GF-D8 (cell line): Measurements from ENCODE around the gene SUCLG2.

Source experiments
- DNase-seq: peaks from one replicate; lab custom pipeline; 2025; lab: John Stamatoyannopoulos, UW

The SUCLG2 gene

DNA sequence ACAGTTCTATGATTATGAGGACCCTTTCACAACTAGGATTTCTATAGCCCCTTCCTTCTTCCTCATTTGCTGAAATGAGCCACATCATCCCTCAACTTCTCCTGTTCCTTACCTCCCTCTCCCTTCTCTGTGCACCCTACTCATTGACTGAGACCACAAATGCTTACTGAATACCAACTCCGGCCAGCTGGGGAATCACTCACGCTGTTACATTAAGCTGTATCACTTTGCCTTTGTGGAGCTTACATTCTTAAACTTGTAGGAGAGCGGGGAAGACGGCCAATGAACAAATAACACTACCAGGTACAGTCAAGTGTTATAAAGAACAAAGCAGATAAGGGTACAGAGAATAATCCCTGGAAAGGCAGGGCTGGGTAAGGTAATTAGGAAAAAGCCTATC, 5.7 kb downstream of the SUCLG2 start:
- DNase-seq: no peak

- no peak for DNase-seq
Observed at GRCh38 chr3:67648229-67648628, 6.2 kb downstream of the SUCLG2 start.

- DNase-seq: no peak
Observed at GRCh38 chr3:67647390-67647878, 7.0 kb downstream of the SUCLG2 start.

DNA sequence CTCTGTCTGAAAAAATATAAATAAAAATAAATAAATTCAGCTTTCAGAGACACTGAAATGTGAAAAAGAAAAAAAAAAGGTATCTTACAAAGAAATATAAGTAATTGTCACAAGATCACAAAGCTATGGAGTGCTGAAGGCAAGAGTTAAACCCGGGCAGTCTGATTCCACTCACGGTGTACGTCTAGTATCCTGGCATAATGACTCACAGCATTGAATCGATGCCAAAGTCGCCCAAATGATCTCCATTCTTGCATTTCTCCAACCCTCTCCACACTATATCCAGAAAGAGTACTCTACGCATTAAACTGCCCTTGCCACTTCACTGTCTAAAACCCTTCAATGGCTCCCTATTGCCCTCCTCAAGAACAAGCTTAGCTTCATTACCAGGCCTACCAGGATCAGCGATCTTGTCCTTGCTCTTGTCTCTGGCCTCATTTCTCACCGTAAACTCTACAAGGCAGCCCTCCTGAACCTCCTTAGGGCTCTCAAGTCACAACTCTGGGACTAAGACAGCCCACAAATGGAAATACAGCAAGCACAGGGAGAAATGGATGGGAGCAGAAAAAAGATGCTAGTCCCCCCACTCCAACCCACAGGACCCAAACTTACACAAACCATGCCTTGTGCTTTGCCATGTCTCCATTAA, 7.7 kb downstream of the SUCLG2 start:
- no peak for DNase-seq

GRCh38 chr3:67644827-67645226, 9.6 kb downstream of the SUCLG2 start:
- DNase-seq: no peak

DNA sequence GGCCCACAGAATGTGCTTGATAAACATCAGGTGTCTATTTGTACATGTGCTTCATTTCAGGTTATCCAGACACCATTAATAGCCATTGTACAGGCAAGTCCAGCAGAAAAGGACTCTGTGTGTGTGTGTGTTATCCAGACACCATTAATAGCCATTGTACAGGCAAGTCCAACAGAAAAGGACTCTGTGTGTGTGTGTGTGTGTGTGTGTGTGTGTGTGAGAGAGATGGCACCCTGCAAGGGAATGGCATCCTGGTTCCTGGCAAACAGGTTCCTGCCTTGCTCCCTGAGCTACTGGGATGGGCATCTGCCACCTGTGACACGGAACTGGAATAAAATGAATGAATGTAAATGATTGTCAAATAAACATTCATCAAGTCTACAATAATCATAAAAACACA, 11.7 kb downstream of the SUCLG2 start:
- no peak for DNase-seq

- no peak for DNase-seq
Observed at GRCh38 chr3:67642190-67642589, 12.2 kb downstream of the SUCLG2 start.

DNA sequence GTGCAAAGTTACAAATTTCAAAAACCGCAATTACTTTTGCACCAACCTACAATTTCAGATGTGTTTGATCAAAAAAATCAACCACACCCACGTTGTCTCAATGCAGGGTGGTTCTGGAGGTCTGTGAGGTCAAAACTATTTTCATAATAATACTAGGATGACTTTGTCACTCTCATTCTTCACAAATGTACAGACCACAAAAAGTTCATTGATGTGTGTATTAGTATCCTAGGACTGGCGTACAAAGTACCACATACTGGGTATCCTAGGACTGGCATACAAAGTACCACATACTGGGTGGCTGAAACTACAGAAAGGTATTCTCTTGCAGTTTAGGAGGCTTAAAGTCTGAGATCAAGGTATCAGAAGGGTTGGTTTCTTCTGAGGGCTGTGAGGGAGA, 13.0 kb downstream of the SUCLG2 start:
- DNase-seq: no peak

- no peak for DNase-seq
Observed at GRCh38 chr3:67640023-67640660, 14.3 kb downstream of the SUCLG2 start.

DNA sequence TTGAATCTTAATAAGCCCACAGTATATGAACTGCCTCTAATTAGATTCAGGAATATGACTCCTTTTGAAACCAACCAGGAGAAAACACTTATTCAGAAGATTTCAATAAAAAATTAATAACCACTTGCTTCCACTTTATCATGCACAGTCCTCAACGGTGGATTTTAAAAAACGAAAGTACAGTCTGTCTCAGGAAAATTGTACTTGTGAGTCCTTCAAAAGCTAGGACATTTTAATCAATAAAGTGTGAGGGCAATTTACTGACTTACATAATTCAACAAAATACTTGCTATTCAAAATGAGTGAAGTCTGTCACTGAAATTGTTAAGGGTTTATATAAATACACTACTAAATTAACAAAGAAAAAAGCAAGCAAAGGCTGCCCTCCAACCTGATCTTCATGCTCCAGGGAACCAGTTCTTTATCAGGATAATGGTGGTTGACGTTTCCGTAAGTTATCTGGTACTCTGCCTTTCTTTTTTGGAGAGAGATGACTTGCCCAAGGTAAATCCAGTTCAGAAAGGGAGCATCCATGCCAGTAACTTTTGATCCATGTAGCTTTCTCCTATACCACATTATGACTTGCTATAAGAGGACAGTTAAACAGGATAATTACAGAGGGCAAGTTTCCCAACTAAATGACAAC, 17.0 kb downstream of the SUCLG2 start:
- DNase-seq: no peak

DNA sequence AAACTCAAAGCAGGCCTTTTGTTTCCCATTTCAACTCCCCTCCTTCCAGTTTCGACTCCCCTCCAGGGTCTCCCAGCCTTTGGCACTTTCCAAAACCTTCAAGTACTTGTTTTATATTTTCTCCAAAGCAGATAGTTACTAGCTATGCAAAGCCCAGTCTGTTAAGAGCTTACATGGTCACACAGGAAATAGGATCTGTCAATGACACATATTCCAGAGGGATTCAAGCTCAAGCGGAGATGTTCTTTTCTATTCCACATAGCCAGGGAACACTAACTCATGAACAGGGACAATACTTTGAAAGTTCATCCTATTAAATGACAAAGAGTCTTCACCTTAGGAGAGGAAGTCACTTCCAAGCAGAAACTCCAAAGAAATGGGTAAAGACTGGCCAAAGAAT, 18.6 kb downstream of the SUCLG2 start:
- no peak for DNase-seq

GRCh38 chr3:67635257-67635656, 19.2 kb downstream of the SUCLG2 start:
- no peak for DNase-seq

DNA sequence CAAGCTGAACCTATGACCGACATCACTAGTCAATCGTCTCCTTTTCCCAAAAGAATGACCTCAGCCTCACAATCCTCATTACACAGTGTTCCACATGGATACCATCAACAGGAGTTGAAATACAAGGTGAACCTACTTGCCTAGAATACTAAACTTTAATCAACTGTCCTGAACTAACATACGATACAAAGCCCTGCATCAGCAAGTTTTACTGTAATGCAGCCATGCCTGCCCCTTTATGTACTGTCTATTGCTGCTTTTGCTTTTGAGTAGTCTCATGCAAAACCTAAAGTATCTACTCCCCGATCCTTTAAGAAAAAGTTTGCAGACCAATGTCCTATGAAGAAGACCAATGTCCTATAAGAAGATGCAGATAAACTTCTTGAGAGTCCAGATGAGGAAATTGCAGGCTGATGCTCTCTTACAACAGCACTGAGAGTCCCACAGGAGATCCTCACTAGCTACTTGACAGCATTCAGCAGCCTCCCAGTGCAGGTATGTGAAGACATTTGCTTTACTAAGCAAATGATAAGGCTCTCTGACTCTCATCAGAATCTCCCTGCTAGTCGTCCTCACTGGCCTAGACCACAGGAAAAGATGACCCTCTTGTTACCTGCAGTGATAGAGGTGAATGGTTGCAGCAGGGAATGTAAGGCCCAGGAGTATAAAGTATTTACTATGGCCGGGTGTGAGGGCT, 23.6 kb downstream of the SUCLG2 start:
- DNase-seq: no peak

- DNase-seq: no peak
Observed at GRCh38 chr3:67624687-67625086, 29.7 kb downstream of the SUCLG2 start.

DNA sequence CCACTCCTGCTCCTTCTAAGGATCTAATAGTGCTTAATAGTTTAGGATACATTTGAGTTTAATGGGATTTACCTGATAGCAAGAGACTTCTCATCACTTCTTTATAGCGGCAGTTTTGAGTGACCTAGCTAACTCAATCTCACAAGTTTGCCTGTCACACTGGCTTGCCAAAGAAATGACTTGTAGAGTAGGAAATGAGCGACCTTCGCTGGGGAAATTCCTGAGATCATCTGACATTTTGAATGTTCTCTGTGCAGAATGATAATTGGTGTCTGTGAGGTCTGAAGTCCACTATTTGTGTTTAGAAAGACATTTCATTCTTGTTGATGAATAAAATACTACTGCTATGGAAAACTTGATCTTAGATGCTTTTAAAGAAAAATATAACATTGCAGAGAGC, 30.3 kb downstream of the SUCLG2 start:
- DNase-seq: no peak

DNA sequence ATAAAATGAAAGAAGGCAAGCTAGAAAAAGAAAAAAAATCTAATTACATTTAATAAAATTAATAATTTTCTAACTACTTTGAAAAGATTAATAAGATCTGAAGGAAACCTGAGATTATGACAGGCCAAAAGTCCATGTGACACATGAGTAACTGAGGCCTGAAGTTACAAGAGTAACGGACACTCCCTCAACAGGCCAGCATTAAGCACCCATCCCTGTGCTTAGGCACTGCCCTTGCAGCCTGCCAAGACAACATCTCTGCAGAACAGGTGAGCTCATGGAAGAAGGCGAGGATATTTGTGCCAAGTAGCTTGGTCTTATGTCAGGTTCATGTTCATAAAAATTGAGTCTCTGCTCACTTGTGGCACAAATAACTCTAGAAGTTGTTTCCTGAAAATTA, 31.8 kb downstream of the SUCLG2 start:
- DNase-seq: no peak

- DNase-seq: no peak
Observed at GRCh38 chr3:67620869-67621268, 33.5 kb downstream of the SUCLG2 start.

GRCh38 chr3:67619991-67620390, 34.4 kb downstream of the SUCLG2 start:
- no peak for DNase-seq

GRCh38 chr3:67617518-67617917, 36.9 kb downstream of the SUCLG2 start:
- no peak for DNase-seq

- DNase-seq: no peak
Observed at GRCh38 chr3:67616046-67616445, 38.4 kb downstream of the SUCLG2 start.

DNA sequence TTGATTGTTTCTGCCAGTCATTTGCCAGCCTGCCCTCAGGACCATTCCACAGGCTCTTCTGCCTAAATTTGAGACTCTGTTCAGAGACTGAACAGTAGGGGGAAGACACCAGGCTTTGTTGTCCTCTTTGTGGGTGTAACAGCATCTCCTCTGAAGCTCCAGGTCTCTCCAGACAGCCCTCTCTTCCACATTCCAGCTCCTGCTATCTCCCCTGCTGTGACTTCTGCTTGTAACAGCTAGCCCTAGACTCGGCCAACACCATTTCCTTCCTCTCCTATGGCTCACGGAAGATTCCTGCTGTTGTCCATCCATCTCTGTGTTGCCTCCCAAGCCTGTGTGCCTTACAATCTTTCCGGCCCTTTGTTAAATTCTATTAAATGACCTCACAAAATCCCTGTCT, 40.2 kb downstream of the SUCLG2 start:
- DNase-seq: no peak

DNA sequence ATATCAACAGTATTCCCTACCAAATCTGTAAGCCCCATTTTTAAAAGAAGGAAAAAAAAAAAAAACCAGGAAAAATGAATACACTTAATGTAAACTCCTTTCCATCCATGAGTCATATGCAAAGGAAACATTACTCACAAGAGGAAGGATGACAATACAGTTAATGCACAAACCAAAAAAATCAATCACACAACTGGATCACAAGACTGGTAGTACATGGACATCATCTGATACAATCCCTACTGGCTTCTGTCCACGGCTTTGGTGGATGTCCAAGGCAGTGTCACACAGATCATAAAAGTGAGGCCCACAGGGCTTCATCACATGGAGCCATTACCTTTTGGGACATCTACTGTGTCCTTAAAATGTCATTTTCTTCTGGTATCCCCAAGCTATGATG, 44.0 kb downstream of the SUCLG2 start:
- DNase-seq: no peak

GRCh38 chr3:67609709-67610108, 44.7 kb downstream of the SUCLG2 start:
- DNase-seq: no peak
